GM12865 (cell line): ENCODE data around the gene OR2Y1.
"Not testable (repeated sequence)": the region's sequence is repeated elsewhere in the genome, so short reads cannot be mapped to it uniquely, and the experiment has no call there.

Experiments
- DNase-seq: peaks from one replicate; pipeline ENCODE4 v3.0.0; 2010; ENCODE audit warnings: low read depth
- H3K4me3 ChIP-seq: 2 replicates; pipeline ENCODE4 v1.5.1; 2011; ENCODE audit warnings: mild to moderate bottlenecking, low read depth, low read length, control low read depth
- CTCF ChIP-seq: IDR thresholded peaks from 2 replicates; pipeline ENCODE4 v1.5.1; 2011; ENCODE audit warnings: low read length, control low read depth, low read depth, inconsistent platforms; ENCODE audit not compliant: insufficient read depth; ENCODE audit errors: missing control alignments

Gene OR2Y1

GRCh38 chr5:180784497-180785097 lies 44.7 kb upstream of the OR2Y1 start:
- no peak overlapping the region for H3K4me3 ChIP-seq
- peak; percentile 88 for DNase-seq
- TF ChIP-seq CTCF = peak; percentile 74

- H3K4me3 ChIP-seq = no peak overlapping the region
- DNase-seq = no peak
- no peak for TF ChIP-seq CTCF
These were observed 43.6 kb upstream of the OR2Y1 start for GRCh38 chr5:180783340-180784052.

GRCh38 chr5:180782748-180783147 lies 42.9 kb upstream of the OR2Y1 start:
- TF ChIP-seq CTCF = no peak
- H3K4me3 ChIP-seq = no peak overlapping the region
- DNase-seq = no peak

- not testable (repeated sequence) for DNase-seq, H3K4me3 ChIP-seq
These were observed 42.1 kb upstream of the OR2Y1 start for GRCh38 chr5:180781900-180782326.

GRCh38 chr5:180779985-180780610 lies 40.2 kb upstream of the OR2Y1 start:
- no peak overlapping the region for H3K4me3 ChIP-seq
- no peak for DNase-seq
- TF ChIP-seq CTCF = no peak

GRCh38 chr5:180777475-180777874 lies 37.6 kb upstream of the OR2Y1 start:
- TF ChIP-seq CTCF = no peak
- no peak overlapping the region for H3K4me3 ChIP-seq
- no peak for DNase-seq

- DNase-seq = no peak
- TF ChIP-seq CTCF = no peak
- no peak overlapping the region for H3K4me3 ChIP-seq
These were observed 36.5 kb upstream of the OR2Y1 start for GRCh38 chr5:180776376-180776775.
